Small intestine (tissue), 7 donors: ENCODE results near the gene RITA1. TPM values are rescaled to one million over a fixed set of nuclear protein-coding genes. Genes with fewer than 3 reads are reported as not detected.

Experiments used
- DNase-seq, 2 donors: peaks; one replicate each; pipeline versions ENCODE4 v3.0.0 to v3.0.0-alpha.2; 2013
- FAIRE-seq: peaks from 2 replicates; lab custom pipeline; 2012; peaks lifted over from hg19 to GRCh38; lab: Jason Lieb, UNC
- H3K27ac ChIP-seq, 3 donors: one replicate each; pipeline ENCODE4 v1.5.1; 2013; ENCODE audit warnings: low read length in 2 of 3, mild to moderate bottlenecking in 2 of 3, control low read depth in 1 of 3, inconsistent platforms in 1 of 3, low read depth in 1 of 3, moderate library complexity in 1 of 3
- H3K27me3 ChIP-seq, 3 donors: one replicate each; pipeline ENCODE4 v1.6.1; 2013; ENCODE audit warnings: low read length in 3 of 3, inconsistent platforms in 1 of 3; ENCODE audit not compliant: control insufficient read depth in 3 of 3, insufficient read depth in 3 of 3
- H3K36me3 ChIP-seq, 3 donors: one replicate each; pipeline ENCODE4 v1.6.1; 2013; ENCODE audit warnings: low read length in 3 of 3, inconsistent platforms in 1 of 3, low read depth in 1 of 3, mild to moderate bottlenecking in 1 of 3, moderate library complexity in 1 of 3; ENCODE audit not compliant: control insufficient read depth in 3 of 3, insufficient read depth in 2 of 3
- H3K4me1 ChIP-seq, 3 donors: one replicate each; pipeline ENCODE4 v1.6.1; 2013; ENCODE audit warnings: low read length in 2 of 3, inconsistent platforms in 1 of 3, low read depth in 1 of 3, mild to moderate bottlenecking in 1 of 3, moderate library complexity in 1 of 3; ENCODE audit not compliant: control insufficient read depth in 3 of 3, insufficient read depth in 2 of 3
- H3K4me3 ChIP-seq, 3 donors: one replicate each; pipeline ENCODE4 v1.5.1; 2013; ENCODE audit warnings: low read length in 3 of 3, control low read depth in 1 of 3, inconsistent platforms in 1 of 3, low read depth in 1 of 3, mild to moderate bottlenecking in 1 of 3, moderate library complexity in 1 of 3
- H3K9me3 ChIP-seq, 2 donors: one replicate each; pipeline ENCODE4 v1.6.1; 2013; ENCODE audit warnings: low read depth in 1 of 2, low read length in 1 of 2; ENCODE audit not compliant: control insufficient read depth in 2 of 2, insufficient read depth in 1 of 2
- WGBS, 3 donors: extraction: QIAGEN DNeasy Blood & Tissue Kit; methylation state at CpG; one replicate each; pipeline ENCODE4 v1.1.7; 2013; 5-methylcytosine and 5-hydroxymethylcytosine counted together
- polyA plus RNA-seq, 4 donors: library from polyadenylated mRNA; stranded (reverse) in 3 of 4; unstranded in 1 of 4; fragments of 200-250 nt in 3 of 4; fragments of 120-200 nt in 1 of 4; gene quantifications; one replicate each; pipeline versions ENCODE4 v1.2.1 to v1.2.3, GENCODE V29; 2013
- donor health status: healthy with polysubstance abuse.
- donor health status: control.
- donor health status: control.
- donor health status: Bipolar disorder and iron deficiency.
- donor health status: healthy.

RITA1 gene
- polyA plus RNA-seq, 4 donors, result 15.2 to 31.5 (median 19.7) TPM

- H3K4me1 ChIP-seq, result peaks cover 3 to 4% (median 3%) of the 10 kb centered on the region in 3 donors
- H3K27me3 ChIP-seq, result no peaks in the 10 kb centered on the region
- 3 to 12% (median 8%) methylated on average over 12 of the region's 12 CpGs for WGBS, 3 donors
- peaks cover 0 to 14% (median 3%) of the 10 kb centered on the region in 3 donors for H3K36me3 ChIP-seq
- FAIRE-seq (no peak), DNase-seq (peak; percentile 41 to 56)
- no peaks in the 10 kb centered on the region for H3K9me3 ChIP-seq
- peak overlapping the region; percentile 92 to 98 (median 95) for H3K27ac ChIP-seq
- H3K4me3 ChIP-seq, result peak overlapping the region; percentile 83 to 97 (median 96)
Observed at GRCh38 chr12:113221997-113222729, 36.6 kb downstream of the RITA1 start.

- Histone ChIP-seq H3K36me3 (peaks cover 0 to 21% (median 3%) of the 10 kb centered on the region in 3 donors), H3K27me3 (no peaks in the 10 kb centered on the region), H3K4me3 (peak overlapping the region; percentile 83 to 97 (median 96)), H3K27ac (peak overlapping the region; percentile 92 to 98 (median 95)), H3K9me3 (no peaks in the 10 kb centered on the region), H3K4me1 (peaks cover 3 to 4% (median 3%) of the 10 kb centered on the region in 3 donors)
- 4 to 10% (median 7%) methylated on average over 11 of the region's 11 CpGs for WGBS, 3 donors
- DNase-seq, result peak; percentile 92 to 98
- FAIRE-seq, result no peak
Observed at GRCh38 chr12:113222730-113223531, 37.4 kb downstream of the RITA1 start.

GRCh38 chr12:113224955-113225354 lies 39.4 kb downstream of the RITA1 start:
- no peaks in the 10 kb centered on the region for H3K9me3 ChIP-seq
- peaks cover 0 to 38% (median 3%) of the 10 kb centered on the region in 3 donors for H3K36me3 ChIP-seq
- FAIRE-seq (no peak), DNase-seq (no peak)
- no peaks in the 10 kb centered on the region for H3K27me3 ChIP-seq
- peaks cover 3 to 15% (median 7%) of the 10 kb centered on the region in 3 donors for H3K4me1 ChIP-seq
- no peak overlapping the region for H3K4me3 ChIP-seq
- no peak overlapping the region for H3K27ac ChIP-seq
- WGBS, 3 donors, result 95 to 97% (median 97%) methylated on average over 4 of the region's 4 CpGs

- peak overlapping the region in 1 of 3 donors; percentile 18 for H3K27ac ChIP-seq
- peaks cover 1 to 50% (median 3%) of the 10 kb centered on the region in 3 donors for H3K36me3 ChIP-seq
- FAIRE-seq, result no peak
- no peak overlapping the region for H3K4me3 ChIP-seq
- H3K27me3 ChIP-seq, result no peaks in the 10 kb centered on the region
- WGBS, 3 donors, result 84 to 91% (median 87%) methylated on average over 13 of the region's 13 CpGs
- H3K9me3 ChIP-seq, result peaks cover 0 to 6% of the 10 kb centered on the region in 2 donors
- peaks cover 6 to 22% (median 10%) of the 10 kb centered on the region in 3 donors for H3K4me1 ChIP-seq
- DNase-seq, result no peak
Observed at GRCh38 chr12:113226696-113227568, 41.4 kb downstream of the RITA1 start.

GRCh38 chr12:113227686-113228391 lies 42.3 kb downstream of the RITA1 start:
- no peak for FAIRE-seq
- peaks cover 0 to 6% of the 10 kb centered on the region in 2 donors for H3K9me3 ChIP-seq
- H3K27ac ChIP-seq, result no peak overlapping the region
- DNase-seq, result no peak
- no peak overlapping the region for H3K4me3 ChIP-seq
- WGBS, 3 donors, result 90 to 100% (median 95%) methylated on average over 5 of the region's 5 CpGs
- H3K36me3 ChIP-seq, result peaks cover 3 to 59% (median 6%) of the 10 kb centered on the region in 3 donors
- H3K27me3 ChIP-seq, result no peaks in the 10 kb centered on the region
- H3K4me1 ChIP-seq, result peaks cover 6 to 24% (median 6%) of the 10 kb centered on the region in 3 donors

GRCh38 chr12:113228394-113229028 lies 43.0 kb downstream of the RITA1 start:
- peaks cover 6 to 24% (median 6%) of the 10 kb centered on the region in 3 donors for H3K4me1 ChIP-seq
- DNase-seq (no peak), FAIRE-seq (no peak)
- H3K9me3 ChIP-seq, result peaks cover 0 to 6% of the 10 kb centered on the region in 2 donors
- H3K4me3 ChIP-seq, result no peak overlapping the region
- peaks cover 3 to 66% (median 12%) of the 10 kb centered on the region in 3 donors for H3K36me3 ChIP-seq
- H3K27ac ChIP-seq, result peak overlapping the region in 1 of 3 donors; percentile 56
- WGBS, 3 donors, result 78 to 85% (median 79%) methylated on average over 5 of the region's 5 CpGs
- H3K27me3 ChIP-seq, result no peaks in the 10 kb centered on the region
